ENCODE measurements around the gene MT2A. TPM values are rescaled to one million over a fixed set of nuclear protein-coding genes. Genes with fewer than 3 reads are reported as not detected.

MT2A gene
- total RNA-seq, 1 donor from 2014 or later = 12.0 TPM

Other genes starting within 250 kb of the MT2A start
- 199 TPM for gene AMFR, start 183.0 kb upstream of the MT2A start, total RNA-seq (ENCODE audit: insufficient read depth, low replicate concordance)
- 68.4 TPM for gene NUDT21, start 157.3 kb upstream of the MT2A start, total RNA-seq (ENCODE audit: insufficient read depth, low replicate concordance)
- 10.6 TPM for gene OGFOD1, start 157.0 kb upstream of the MT2A start, total RNA-seq (ENCODE audit: insufficient read depth, low replicate concordance)
- 52.7 TPM for gene BBS2, start 88.6 kb upstream of the MT2A start, total RNA-seq (ENCODE audit: insufficient read depth, low replicate concordance)
- not detected for gene MT4, start 43.5 kb upstream of the MT2A start, total RNA-seq (ENCODE audit: insufficient read depth, low replicate concordance)
- gene MT3, start 19.1 kb upstream of the MT2A start, total RNA-seq (ENCODE audit: insufficient read depth, low replicate concordance) = not detected
- 47.4 TPM for gene MT1E, start 17.2 kb downstream of the MT2A start, total RNA-seq (ENCODE audit: insufficient read depth, low replicate concordance)
- not detected for gene MT1M, start 24.1 kb downstream of the MT2A start, total RNA-seq (ENCODE audit: insufficient read depth, low replicate concordance)
- not detected for gene MT1A, start 30.1 kb downstream of the MT2A start, total RNA-seq (ENCODE audit: insufficient read depth, low replicate concordance)
- gene MT1B, start 43.3 kb downstream of the MT2A start, total RNA-seq (ENCODE audit: insufficient read depth, low replicate concordance) = not detected
- 6.5 TPM for gene MT1F, start 49.4 kb downstream of the MT2A start, total RNA-seq (ENCODE audit: insufficient read depth, low replicate concordance)
- gene MT1G, start 59.5 kb downstream of the MT2A start, total RNA-seq (ENCODE audit: insufficient read depth, low replicate concordance) = not detected
- gene MT1H, start 61.2 kb downstream of the MT2A start, total RNA-seq (ENCODE audit: insufficient read depth, low replicate concordance) = 13.0 TPM
- 2.9 TPM for gene MT1X, start 73.9 kb downstream of the MT2A start, total RNA-seq (ENCODE audit: insufficient read depth, low replicate concordance)
- 29.9 TPM for gene NUP93, start 121.5 kb downstream of the MT2A start, total RNA-seq (ENCODE audit: insufficient read depth, low replicate concordance)

All from umbilical cord (tissue), 1 donor.